Activated CD8-positive, alpha-beta memory T cell treated with anti-CD3 and anti-CD28 coated beads for 36 hours (primary cell): ENCODE results near the gene ZNF705A. TPM values are rescaled to one million over a fixed set of nuclear protein-coding genes. Genes with fewer than 3 reads are reported as not detected.
"Not testable (repeated sequence)": the region's sequence is repeated elsewhere in the genome, so short reads cannot be mapped to it uniquely, and the experiment has no call there.

Source experiments
- CTCF ChIA-PET: fragments of 350-600 bp; sonication (Branson Sonifier 250); formaldehyde crosslinking; loops from one replicate; lab custom pipeline; 2021; ENCODE audit warnings: antibody characterized with exemption; lab: Charles Lee
- POLR2A ChIA-PET: fragments of 350-600 bp; sonication (Branson Sonifier 250); formaldehyde crosslinking; loops from one replicate; lab custom pipeline; 2021; ENCODE audit warnings: antibody characterized with exemption; lab: Charles Lee
- total RNA-seq, 2 experiments: library from RNA; stranded (reverse); gene quantifications; one replicate each; pipeline ENCODE4 v1.2.3, GENCODE V29; 2021

ZNF705A gene
- not detected for total RNA-seq

DNA sequence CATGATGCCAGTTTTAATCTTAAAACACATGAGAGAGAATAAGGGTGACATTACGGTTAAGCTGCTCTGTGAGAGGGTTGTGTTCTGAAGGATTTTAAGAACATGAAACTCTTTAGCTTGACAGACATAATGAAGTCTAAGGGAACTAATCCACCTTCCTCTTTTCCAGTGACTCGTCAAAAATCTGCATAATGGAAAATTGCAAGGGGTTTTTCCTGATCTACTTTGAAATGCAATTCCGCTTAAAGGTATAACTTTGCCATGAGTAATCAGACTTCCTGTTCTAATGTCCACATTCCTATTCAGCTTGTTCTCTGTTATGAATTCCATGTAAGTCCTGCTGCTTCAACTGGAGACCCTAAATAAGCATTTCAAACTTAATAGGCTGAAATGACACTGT lies at the start of gene ZNF705A:
Gene ZNF705A (plus strand): TSS at position 171 of the 400 bp plus-strand sequence. CDS start 15,611 bp downstream, outside the sequence.
- POLR2A ChIA-PET: no interaction called here

GRCh38 chr12:8108808-8109398 lies 47.9 kb upstream of the ZNF705A start:
- POLR2A ChIA-PET: interaction anchor here (0.5 kb wide), 1 partner anchor 133 kb away, joined by 5 read pairs; no protein-coding TSS in a partner anchor

More for the DNA sequence above, at the start of gene ZNF705A:
- CTCF ChIA-PET: no interaction called here

DNA sequence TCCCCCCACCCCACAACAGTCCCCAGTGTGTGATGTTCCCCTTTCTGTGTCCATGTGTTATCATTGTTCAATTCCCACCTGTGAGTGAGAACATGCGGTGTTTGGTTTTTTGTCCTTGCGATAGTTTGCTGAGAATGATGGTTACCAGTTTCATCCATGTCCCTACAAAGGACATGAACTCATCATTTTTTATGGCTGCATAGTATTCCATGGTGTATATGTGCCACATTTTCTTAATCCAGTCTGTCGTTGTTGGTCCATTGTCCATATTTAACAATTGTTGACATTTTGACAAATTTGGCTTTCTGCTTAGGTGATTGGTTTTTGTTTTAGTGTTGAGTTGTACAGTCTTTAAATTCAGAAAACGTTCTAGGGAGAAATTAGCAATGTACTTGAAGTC lies 43.7 kb upstream of the ZNF705A start:
- POLR2A ChIA-PET, CTCF ChIA-PET: not testable (repeated sequence)

More at GRCh38 chr12:8108808-8109398, 47.9 kb upstream of the ZNF705A start:
- CTCF ChIA-PET: interaction anchor here (0.8 to 1.0 kb wide), 2 partner anchors 25 to 122 kb away, joined by 3 to 4 read pairs; no protein-coding TSS in a partner anchor

- CTCF ChIA-PET: no interaction called here
Measured at GRCh38 chr12:8120072-8120713, 36.6 kb upstream of the ZNF705A start.

GRCh38 chr12:8123124-8123912 lies 33.5 kb upstream of the ZNF705A start, which contains the start of gene CLEC4A:
TSS of gene CLEC4A (plus strand) at chr12:8123617. CDS start at chr12:8123879, 262 bp downstream.
- ChIA-PET POLR2A (interaction anchor here (0.6 kb wide), 1 partner anchor 18 kb away, joined by 4 read pairs; no protein-coding TSS in a partner anchor), CTCF (no interaction called here)

More at GRCh38 chr12:8120072-8120713, 36.6 kb upstream of the ZNF705A start:
- POLR2A ChIA-PET: no interaction called here

GRCh38 chr12:8127138-8127537 lies 29.7 kb upstream of the ZNF705A start:
- POLR2A ChIA-PET: no interaction called here
- CTCF ChIA-PET: no interaction called here

DNA sequence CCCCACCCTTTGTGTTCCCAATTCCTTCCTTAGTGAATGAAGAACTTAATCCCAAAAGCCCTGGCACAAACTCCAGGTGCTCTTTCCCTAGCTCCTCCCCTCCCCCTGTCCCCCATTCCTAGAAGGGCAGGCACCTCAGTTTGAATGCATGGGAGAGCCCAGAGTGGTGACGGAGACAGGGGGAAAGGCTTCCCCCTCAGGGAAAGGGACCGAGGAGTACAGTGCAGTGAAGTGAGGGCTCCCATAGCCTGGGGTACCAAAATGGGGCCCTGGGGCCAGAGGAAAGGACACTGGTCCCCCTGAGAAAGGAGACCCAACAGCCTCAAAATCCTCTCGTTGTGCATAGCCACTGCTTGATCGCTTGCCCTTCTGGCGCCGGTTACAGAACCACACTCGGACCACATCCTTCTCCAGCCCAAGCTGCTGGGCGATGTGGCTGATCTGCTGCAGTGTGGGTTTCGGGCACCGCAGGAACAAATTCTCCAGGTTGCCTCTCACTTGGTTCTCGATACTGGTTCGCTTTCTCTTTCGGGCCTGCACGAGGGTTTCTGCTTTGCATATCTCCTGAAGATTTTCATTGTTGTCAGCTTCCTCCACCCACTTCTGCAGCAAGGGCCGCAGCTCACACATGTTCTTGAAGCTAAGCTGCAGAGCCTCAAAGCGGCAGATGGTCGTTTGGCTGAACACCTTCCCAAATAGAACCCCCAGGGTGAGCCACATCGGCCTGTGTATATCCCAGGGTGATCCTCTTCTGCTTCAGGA lies 23.0 kb upstream of the ZNF705A start:
- POLR2A ChIA-PET, CTCF ChIA-PET: not testable (repeated sequence)

DNA sequence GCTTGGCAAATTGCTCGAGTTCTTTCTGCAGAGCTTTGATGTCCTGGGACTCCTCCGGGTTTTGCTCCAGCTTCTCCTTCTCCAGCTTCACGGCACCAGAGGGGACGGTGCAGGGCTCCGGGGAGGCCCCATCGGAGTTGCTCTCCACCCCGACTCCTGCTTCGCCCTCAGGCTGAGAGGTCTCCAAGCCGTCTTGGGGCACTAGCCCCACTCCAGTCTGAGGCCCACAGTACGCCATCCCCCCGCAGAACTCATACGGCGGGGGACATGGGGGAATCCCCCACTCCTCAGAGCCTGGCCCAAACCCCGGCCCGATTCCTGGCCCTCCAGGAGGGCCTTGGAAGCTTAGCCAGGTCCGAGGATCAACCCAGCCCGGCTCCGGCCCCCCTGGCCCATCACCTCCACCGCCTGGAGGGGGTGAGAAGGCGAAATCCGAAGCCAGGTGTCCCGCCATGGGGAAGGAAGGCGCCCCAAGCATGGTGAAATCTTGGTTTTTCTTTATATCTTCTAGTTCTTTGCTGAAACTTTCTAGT lies 22.4 kb upstream of the ZNF705A start:
- POLR2A ChIA-PET: not testable (repeated sequence)

GRCh38 chr12:8141647-8142046 lies 15.2 kb upstream of the ZNF705A start:
- POLR2A ChIA-PET, CTCF ChIA-PET: not testable (repeated sequence)

More for the DNA sequence above, 22.4 kb upstream of the ZNF705A start:
- CTCF ChIA-PET: not testable (repeated sequence)

DNA sequence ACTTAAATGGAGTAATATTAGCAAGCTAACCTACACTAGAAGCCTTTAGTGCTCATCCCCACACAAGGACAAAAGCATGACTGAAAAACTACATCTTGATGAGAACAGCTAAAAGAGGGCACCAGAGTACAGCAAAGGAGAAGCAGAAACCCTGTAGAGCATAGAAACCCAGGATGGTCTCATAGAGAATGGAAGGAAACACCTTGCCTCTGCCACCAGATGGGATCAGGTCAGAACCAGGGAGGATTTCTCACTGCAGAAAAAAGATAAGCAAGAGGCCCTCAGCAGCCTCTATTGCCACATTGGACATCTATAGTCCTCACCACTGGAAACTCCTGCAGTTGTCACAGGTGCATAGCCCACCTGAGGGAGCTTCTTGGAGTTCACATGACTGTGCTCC lies 13.6 kb upstream of the ZNF705A start:
- POLR2A ChIA-PET: no interaction called here
- CTCF ChIA-PET: no interaction called here

- POLR2A ChIA-PET: no interaction called here
- CTCF ChIA-PET: no interaction called here
Measured at GRCh38 chr12:8145754-8146441, 10.9 kb upstream of the ZNF705A start.

DNA sequence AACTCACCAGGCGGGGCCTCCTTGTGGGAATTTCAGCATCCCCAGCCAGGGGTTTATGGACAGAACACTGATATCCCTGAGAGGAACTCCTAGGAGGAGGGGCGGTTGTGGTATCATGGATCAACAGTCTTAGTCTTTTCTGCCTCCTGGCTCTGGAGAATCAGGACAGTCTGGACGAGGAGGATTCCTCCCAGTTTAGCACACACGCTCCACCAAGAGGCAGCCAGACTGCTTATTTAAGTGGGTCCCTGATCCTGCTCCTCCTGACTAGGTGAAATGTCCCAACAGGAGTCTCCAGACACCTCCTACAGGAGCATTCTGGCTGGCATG lies 10.4 kb upstream of the ZNF705A start:
- POLR2A ChIA-PET: no interaction called here
- CTCF ChIA-PET: no interaction called here

DNA sequence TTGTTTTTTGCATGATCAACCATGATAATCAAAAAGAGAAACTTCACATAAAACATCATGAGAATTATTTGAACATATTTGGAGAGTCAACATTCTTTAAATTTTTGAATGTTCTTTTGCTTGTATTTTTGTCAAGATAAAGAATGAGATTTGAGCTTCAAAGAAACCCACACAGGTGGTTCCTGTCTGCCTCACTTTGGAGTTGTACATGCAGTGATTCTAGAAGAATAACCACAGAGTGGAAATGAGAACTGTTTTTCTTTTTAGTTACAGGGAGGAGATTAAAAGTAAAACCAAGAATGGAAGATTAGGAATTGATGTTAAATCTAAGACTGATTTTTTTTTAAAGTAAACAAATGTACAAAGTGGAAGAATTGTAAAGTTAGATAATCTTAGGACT lies 2.3 kb upstream of the ZNF705A start:
- POLR2A ChIA-PET: no interaction called here
- CTCF ChIA-PET: no interaction called here

GRCh38 chr12:8156416-8156815 lies 399 bp upstream of the ZNF705A start:
- ChIA-PET POLR2A (no interaction called here), CTCF (no interaction called here)

GRCh38 chr12:8157484-8158198 lies 826 bp downstream of the ZNF705A start:
- ChIA-PET CTCF (no interaction called here), POLR2A (no interaction called here)

DNA sequence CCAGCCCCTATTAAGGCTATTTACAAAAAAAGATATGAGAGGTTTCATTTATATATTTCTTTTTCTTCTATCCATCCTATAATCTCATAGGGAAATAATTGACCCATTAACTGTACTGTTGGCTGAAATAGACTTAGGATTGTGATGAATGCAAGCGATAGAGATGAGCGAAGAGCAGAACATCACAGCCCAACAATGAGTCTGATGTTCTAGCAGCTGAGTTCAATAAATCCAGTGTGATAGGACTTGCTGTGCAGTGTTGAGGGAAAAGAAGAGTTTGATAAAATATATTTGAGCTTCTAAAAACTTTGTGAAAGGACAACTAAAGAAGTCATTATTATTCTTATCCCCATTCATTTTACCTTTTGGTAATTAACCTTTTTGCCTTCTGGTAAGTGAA lies 16.1 kb downstream of the ZNF705A start:
- CTCF ChIA-PET, POLR2A ChIA-PET: not testable (repeated sequence)

- CTCF ChIA-PET: not testable (repeated sequence)
- POLR2A ChIA-PET: interaction anchor here (1.0 kb wide), 1 partner anchor 97 kb away, joined by 4 read pairs; no protein-coding TSS in a partner anchor
Measured at GRCh38 chr12:8179989-8180585, 23.3 kb downstream of the ZNF705A start.

DNA sequence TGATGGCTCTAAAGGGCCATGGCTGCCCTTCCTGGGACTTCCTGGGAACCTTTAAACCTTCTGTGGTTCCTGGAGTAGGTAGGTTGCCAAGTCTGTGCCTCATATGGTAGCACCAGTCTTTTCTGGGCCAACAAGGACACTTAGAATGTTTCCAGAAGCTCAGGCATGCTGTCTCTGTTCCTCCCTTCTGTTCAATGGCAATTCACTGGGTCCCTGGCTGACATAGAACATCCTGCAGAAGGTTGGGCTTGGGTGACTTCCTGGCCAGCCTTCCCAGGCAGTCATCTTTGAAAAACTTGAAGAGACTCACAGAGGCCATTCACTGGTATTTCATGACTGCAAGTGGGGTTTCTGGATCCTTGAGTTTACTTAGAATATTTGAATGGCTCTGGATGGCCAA lies 24.5 kb downstream of the ZNF705A start:
- CTCF ChIA-PET: not testable (repeated sequence)
- POLR2A ChIA-PET: interaction anchor here (1.0 kb wide), 1 partner anchor 99 kb away, joined by 4 read pairs; no protein-coding TSS in a partner anchor
